Glomerular visceral epithelial cell (primary cell): ENCODE measurements around the gene SMAD4.
"Not testable (repeated sequence)": the region's sequence is repeated elsewhere in the genome, so short reads cannot be mapped to it uniquely, and the experiment has no call there.

Experiments used
- DNase-seq: peaks from one replicate; pipeline ENCODE4 v3.0.0-alpha.2; 2016; ENCODE audit errors: extremely low spot score

Gene SMAD4

GRCh38 chr18:51029694-51030536, at the start of gene SMAD4:
Gene SMAD4, plus strand, starts transcription at chr18:51030213. Its CDS starts 16,834 bp downstream, at chr18:51047047.
- DNase-seq, result peak; percentile 97

- peak; percentile 35 for DNase-seq
Observed at GRCh38 chr18:50981381-50981780, 48.6 kb upstream of the SMAD4 start.

GRCh38 chr18:50982086-50982801, 47.8 kb upstream of the SMAD4 start:
- no peak for DNase-seq

GRCh38 chr18:50982802-50983179, 47.2 kb upstream of the SMAD4 start:
- no peak for DNase-seq

- peak; percentile 63 for DNase-seq
Observed at GRCh38 chr18:50986360-50987087, 43.5 kb upstream of the SMAD4 start.

- DNase-seq, result no peak
Observed at GRCh38 chr18:50987261-50987660, 42.8 kb upstream of the SMAD4 start.

- DNase-seq, result no peak
Observed at GRCh38 chr18:50989711-50990110, 40.3 kb upstream of the SMAD4 start.

- no peak for DNase-seq
Observed at GRCh38 chr18:50992351-50992762, 37.7 kb upstream of the SMAD4 start.

- no peak for DNase-seq
Observed at GRCh38 chr18:50994031-50994430, 36.0 kb upstream of the SMAD4 start.

GRCh38 chr18:51003174-51003573, 26.8 kb upstream of the SMAD4 start:
- DNase-seq, result not testable (repeated sequence)

- DNase-seq, result no peak
Observed at GRCh38 chr18:51006061-51006818, 23.8 kb upstream of the SMAD4 start.

GRCh38 chr18:51006948-51007789, 22.8 kb upstream of the SMAD4 start:
- DNase-seq, result no peak

GRCh38 chr18:51007790-51008139, 22.2 kb upstream of the SMAD4 start:
- no peak for DNase-seq

GRCh38 chr18:51009072-51009471, 20.9 kb upstream of the SMAD4 start:
- peak; percentile 70 for DNase-seq

GRCh38 chr18:51010218-51010617, 19.8 kb upstream of the SMAD4 start:
- DNase-seq, result no peak

GRCh38 chr18:51011709-51012108, 18.3 kb upstream of the SMAD4 start:
- DNase-seq, result no peak

- no peak for DNase-seq
Observed at GRCh38 chr18:51012441-51012840, 17.6 kb upstream of the SMAD4 start.

GRCh38 chr18:51013259-51013658, 16.8 kb upstream of the SMAD4 start:
- no peak for DNase-seq

GRCh38 chr18:51017140-51017879, 12.7 kb upstream of the SMAD4 start:
- no peak for DNase-seq

GRCh38 chr18:51020536-51020935, 9.5 kb upstream of the SMAD4 start:
- DNase-seq, result no peak
